Stimulated activated CD4-positive, alpha-beta T cell treated with anti-CD3 and anti-CD28 coated beads, TNF-alpha, amount 100 ng/mL, for 48 hours (primary cell): ENCODE results near the gene FAM120B.
"Not testable (repeated sequence)": the region's sequence is repeated elsewhere in the genome, so short reads cannot be mapped to it uniquely, and the experiment has no call there.

Experiments
- DNase-seq, 3 donors: peaks; one replicate each; pipeline ENCODE4 v3.0.0-alpha.2; 2020; ENCODE audit warnings: low read depth in 3 of 3

The FAM120B gene

GRCh38 chr6:170306324-170307079 is at the start of gene FAM120B:
FAM120B (plus strand) TSS chr6:170306758; CDS start chr6:170317391, 10,633 bp downstream.
- DNase-seq: peak; percentile 86 to 91 (median 90)

GRCh38 chr6:170257376-170257775 is 49.2 kb upstream of the FAM120B start:
- no peak for DNase-seq

- DNase-seq: no peak
Measured at GRCh38 chr6:170258407-170258806, 48.2 kb upstream of the FAM120B start.

- DNase-seq: no peak
Measured at GRCh38 chr6:170259278-170259677, 47.3 kb upstream of the FAM120B start.

GRCh38 chr6:170260686-170261085 is 45.9 kb upstream of the FAM120B start:
- DNase-seq: no peak

GRCh38 chr6:170261643-170262488 is 44.7 kb upstream of the FAM120B start:
- DNase-seq: no peak

GRCh38 chr6:170262489-170263088 is 44.0 kb upstream of the FAM120B start:
- DNase-seq: no peak

GRCh38 chr6:170263410-170263809 is 43.1 kb upstream of the FAM120B start:
- DNase-seq: no peak

- no peak for DNase-seq
Measured at GRCh38 chr6:170264086-170264485, 42.5 kb upstream of the FAM120B start.

- DNase-seq: not testable (repeated sequence)
Measured at GRCh38 chr6:170264644-170265043, 41.9 kb upstream of the FAM120B start.

GRCh38 chr6:170265655-170266054 is 40.9 kb upstream of the FAM120B start:
- DNase-seq: no peak

- DNase-seq: no peak
Measured at GRCh38 chr6:170266061-170266825, 40.3 kb upstream of the FAM120B start.

- DNase-seq: no peak
Measured at GRCh38 chr6:170267688-170268087, 38.9 kb upstream of the FAM120B start.

GRCh38 chr6:170268216-170269129 is 38.1 kb upstream of the FAM120B start:
- DNase-seq: no peak

- no peak for DNase-seq
Measured at GRCh38 chr6:170269151-170269845, 37.3 kb upstream of the FAM120B start.

- DNase-seq: no peak
Measured at GRCh38 chr6:170269846-170270541, 36.6 kb upstream of the FAM120B start.

GRCh38 chr6:170270984-170271593 is 35.5 kb upstream of the FAM120B start:
- DNase-seq: no peak

- DNase-seq: peak; percentile 50 to 62 (median 53)
Measured at GRCh38 chr6:170271771-170272314, 34.7 kb upstream of the FAM120B start.
